Natural killer cell (primary cell): Measurements from ENCODE around the gene AKR7A3. TPM values are rescaled to one million over a fixed set of nuclear protein-coding genes. Genes with fewer than 3 reads are reported as not detected.

Experiments
- ATAC-seq, 3 donors: fragments of 150-1000 bp in 2 of 3; fragments of 200-7000 bp in 1 of 3; cut with Tn5 transposase; 1 replicate in 1 of 3; 2 replicates in 2 of 3; pipeline ENCODE4 v1.10.0; 2021; ENCODE audit warnings: mild to moderate bottlenecking in 2 of 3, moderate library complexity in 2 of 3
- DNase-seq, 2 donors: peaks; one replicate each; pipeline versions ENCODE4 v3.0.0 to v3.0.0-alpha.2; 2013 to 2021; ENCODE audit warnings: mixed read lengths in 1 of 2
- H3K27ac ChIP-seq: one replicate; pipeline ENCODE4 v1.5.1; 2013; ENCODE audit warnings: mild to moderate bottlenecking, low read length
- H3K27me3 ChIP-seq: one replicate; pipeline ENCODE4 v1.6.1; 2013; ENCODE audit warnings: low read length; ENCODE audit not compliant: control insufficient read depth, insufficient read depth
- H3K36me3 ChIP-seq: one replicate; pipeline ENCODE4 v1.6.1; 2013; ENCODE audit warnings: low read length; ENCODE audit not compliant: control insufficient read depth, insufficient read depth
- H3K4me1 ChIP-seq: one replicate; pipeline ENCODE4 v1.6.1; 2013; ENCODE audit warnings: low read length; ENCODE audit not compliant: control insufficient read depth, insufficient read depth
- H3K4me3 ChIP-seq: one replicate; pipeline ENCODE4 v1.5.1; 2013; ENCODE audit warnings: low read length
- H3K9me3 ChIP-seq: one replicate; pipeline ENCODE4 v1.6.1; 2013; ENCODE audit warnings: low read length; ENCODE audit not compliant: control insufficient read depth, insufficient read depth
- H3K27ac Mint-ChIP-seq, 2 donors: one replicate each; pipeline ENCODE4 v1.8.0; 2022; ENCODE audit warnings: mild to moderate bottlenecking in 2 of 2, mixed read lengths in 2 of 2, moderate library complexity in 1 of 2
- H3K27me3 Mint-ChIP-seq, 2 donors: one replicate each; pipeline ENCODE4 v1.8.0; 2022; ENCODE audit warnings: low read depth in 2 of 2, mixed read lengths in 2 of 2
- H3K36me3 Mint-ChIP-seq: one replicate; pipeline ENCODE4 v1.8.0; 2022; ENCODE audit warnings: mixed read lengths
- H3K4me1 Mint-ChIP-seq, 2 donors: one replicate each; pipeline ENCODE4 v1.8.0; 2022; ENCODE audit warnings: mixed read lengths in 2 of 2
- H3K4me3 Mint-ChIP-seq: one replicate; pipeline ENCODE4 v1.8.0; 2022; ENCODE audit warnings: mild to moderate bottlenecking, moderate library complexity, mixed read lengths
- H3K9me3 Mint-ChIP-seq, 2 donors: one replicate each; pipeline ENCODE4 v1.8.0; 2022; ENCODE audit warnings: mixed read lengths in 2 of 2
- CTCF ChIP-seq: fragments of 200-600 bp; IDR thresholded peaks from one replicate; pipeline ENCODE4 v1.8.0; 2022; ENCODE audit warnings: antibody characterized with exemption
- WGBS: methylation state at CpG from one replicate; pipeline ENCODE4 v1.1.7; 2013; ENCODE audit warnings: missing lambda C conversion rate; ENCODE audit not compliant: insufficient coverage; 5-methylcytosine and 5-hydroxymethylcytosine counted together
- intact Hi-C: fragments of 100-400 bp; cut with micrococcal nuclease; formaldehyde crosslinking; loops from one replicate; pipeline ENCODE4 v1.14.2; 2022
- total RNA-seq, 4 donors: library from RNA; stranded (reverse); fragments of 120-200 nt in 1 of 4; gene quantifications; one replicate each; pipeline versions ENCODE4 v1.2.3 to v1.2.4, GENCODE V29; 2013 to 2022

The AKR7A3 gene
- total RNA-seq, 3 donors from 2014 or later (not counting 1 experiment from before 2014, with no cell fraction given): 1.1 to 2.0 (median 1.5) TPM

DNA sequence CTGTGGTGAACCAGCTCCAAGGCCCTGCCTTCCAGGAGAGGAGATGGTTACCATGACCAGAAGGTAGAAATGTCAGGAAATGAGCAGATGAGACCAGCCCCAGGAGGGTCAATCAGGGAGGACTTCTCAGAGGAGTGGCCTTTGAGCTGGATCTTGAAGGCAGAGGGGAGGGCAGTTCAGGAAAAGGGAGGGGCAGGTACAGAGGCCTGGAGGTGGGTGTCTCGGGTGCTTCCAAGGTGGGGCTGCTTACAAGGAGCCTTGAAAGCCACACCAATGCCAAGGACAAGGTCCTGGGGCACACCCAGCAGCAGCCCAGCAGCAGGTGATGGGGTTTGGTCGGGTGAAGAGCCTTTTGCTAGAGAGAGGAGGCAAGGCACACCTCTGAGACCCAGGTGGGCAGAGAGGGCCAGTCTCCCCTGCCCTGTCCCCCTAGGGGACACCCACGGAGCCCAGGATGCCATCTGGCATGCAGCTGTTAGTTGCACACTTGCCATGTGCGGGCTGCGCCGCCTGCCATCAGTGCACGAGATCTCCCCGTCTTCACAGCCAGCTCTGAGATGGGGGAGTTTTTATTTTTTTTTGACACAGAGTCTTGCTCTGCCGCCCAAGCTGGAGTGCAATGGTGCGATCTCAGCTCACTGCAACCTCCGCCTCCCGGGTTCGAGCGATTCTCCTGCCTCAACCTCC lies 42.0 kb upstream of the AKR7A3 start:
- Histone ChIP-seq H3K27ac (no peak overlapping the region), H3K9me3 (no peaks in the 10 kb centered on the region), H3K36me3 (peaks cover 10% of the 10 kb centered on the region), H3K27me3 (no peaks in the 10 kb centered on the region), H3K4me3 (no peak overlapping the region), H3K4me1 (no peaks in the 10 kb centered on the region)
- WGBS: 87% methylated on average over 10 of the region's 14 CpGs
- no peaks in the 10 kb centered on the region for H3K9me3 Mint-ChIP-seq
- intact Hi-C loops: no loop called here
- H3K27ac Mint-ChIP-seq: no peak overlapping the region
- DNase-seq (no peak), ATAC-seq (no peak)
- peaks cover 0 to 5% of the 10 kb centered on the region in 2 donors for H3K4me1 Mint-ChIP-seq
- no peaks in the 10 kb centered on the region for H3K27me3 Mint-ChIP-seq
- H3K4me3 Mint-ChIP-seq: no peak overlapping the region
- TF ChIP-seq CTCF: no peak
- H3K36me3 Mint-ChIP-seq: no peaks in the 10 kb centered on the region

DNA sequence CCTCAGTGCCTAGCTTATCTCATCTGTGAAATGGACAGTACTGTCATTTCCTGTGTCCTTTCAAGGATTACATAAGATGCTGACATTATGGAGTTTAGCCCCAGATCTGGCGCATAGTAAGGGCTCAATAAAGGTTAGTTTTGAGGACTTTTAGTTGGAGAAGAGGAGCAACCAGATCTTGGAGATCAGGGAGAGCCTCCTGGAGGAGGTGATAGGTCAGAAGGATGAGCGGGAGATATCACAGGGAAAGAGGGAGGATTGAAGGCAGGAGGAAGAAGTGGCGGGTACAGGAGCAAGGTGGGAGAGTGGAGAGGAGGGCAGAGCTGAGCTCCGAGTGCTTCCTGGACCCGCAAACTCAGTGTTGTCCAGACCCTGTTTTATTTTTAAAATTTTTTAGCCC lies 41.0 kb upstream of the AKR7A3 start:
- Histone ChIP-seq H3K9me3 (no peaks in the 10 kb centered on the region), H3K4me1 (no peaks in the 10 kb centered on the region), H3K4me3 (no peak overlapping the region), H3K27me3 (no peaks in the 10 kb centered on the region), H3K36me3 (peaks cover 17% of the 10 kb centered on the region), H3K27ac (no peak overlapping the region)
- H3K4me1 Mint-ChIP-seq: peaks cover 0 to 5% of the 10 kb centered on the region in 2 donors
- no peaks in the 10 kb centered on the region for H3K36me3 Mint-ChIP-seq
- no peaks in the 10 kb centered on the region for H3K27me3 Mint-ChIP-seq
- ATAC-seq (no peak), DNase-seq (no peak)
- no peaks in the 10 kb centered on the region for H3K9me3 Mint-ChIP-seq
- no peak for TF ChIP-seq CTCF
- intact Hi-C loops: no loop called here
- 96% methylated on average over 4 of the region's 5 CpGs for whole genome bisulfite sequencing
- no peak overlapping the region for H3K4me3 Mint-ChIP-seq
- H3K27ac Mint-ChIP-seq: no peak overlapping the region

DNA sequence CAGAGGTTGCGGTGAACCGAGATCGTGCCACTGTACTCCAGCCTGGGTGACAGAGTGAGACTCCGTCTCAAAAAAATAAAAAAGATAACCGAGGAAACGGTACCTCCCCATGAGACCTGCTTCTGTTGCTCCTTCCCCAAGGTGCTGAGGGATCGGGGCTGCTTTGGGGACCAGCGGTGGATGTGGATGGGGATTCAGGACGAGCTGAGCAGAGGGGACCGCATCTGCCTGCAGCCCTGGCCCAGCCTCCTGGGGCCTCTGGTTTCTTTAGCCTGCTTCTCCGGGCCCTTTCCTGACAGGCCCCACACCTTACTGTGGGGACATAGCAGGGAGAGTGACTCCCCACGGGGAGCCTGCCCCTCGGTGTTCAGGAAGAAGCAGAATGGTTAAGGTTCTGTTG lies 40.6 kb upstream of the AKR7A3 start:
- no peak overlapping the region for H3K4me3 Mint-ChIP-seq
- peaks cover 0 to 5% of the 10 kb centered on the region in 2 donors for H3K4me1 Mint-ChIP-seq
- Histone ChIP-seq H3K27ac (no peak overlapping the region), H3K4me3 (no peak overlapping the region), H3K4me1 (no peaks in the 10 kb centered on the region), H3K36me3 (peaks cover 19% of the 10 kb centered on the region), H3K27me3 (no peaks in the 10 kb centered on the region), H3K9me3 (no peaks in the 10 kb centered on the region)
- H3K27ac Mint-ChIP-seq: no peak overlapping the region
- no peaks in the 10 kb centered on the region for H3K36me3 Mint-ChIP-seq
- H3K9me3 Mint-ChIP-seq: no peaks in the 10 kb centered on the region
- WGBS: 95% methylated on average over 13 of the region's 13 CpGs
- ATAC-seq: no peak
- H3K27me3 Mint-ChIP-seq: no peaks in the 10 kb centered on the region
- intact Hi-C loops: no loop called here
- DNase-seq: no peak
- no peak for TF ChIP-seq CTCF

DNA sequence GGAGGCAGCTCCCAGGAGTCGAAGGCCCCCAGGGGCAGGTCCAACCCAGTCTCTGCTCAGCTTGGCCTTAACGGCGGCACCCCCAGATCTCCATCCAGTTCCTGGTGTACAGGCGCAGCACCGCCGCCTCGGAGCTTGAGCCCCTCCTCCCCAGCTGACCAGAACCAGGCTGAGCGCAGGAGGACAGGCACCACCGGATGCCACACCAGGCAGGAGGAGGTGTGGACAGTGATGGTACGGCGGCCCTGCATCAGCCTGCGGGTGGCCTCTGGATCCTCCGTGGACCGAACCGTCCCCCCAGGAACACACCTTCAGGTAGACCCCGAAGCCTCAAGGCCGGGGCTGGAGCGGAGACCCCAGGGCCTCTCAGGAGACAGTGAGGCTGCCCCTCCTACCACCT lies 39.9 kb upstream of the AKR7A3 start:
- ATAC-seq: no peak
- WGBS: 97% methylated on average over 18 of the region's 18 CpGs
- no peaks in the 10 kb centered on the region for H3K36me3 Mint-ChIP-seq
- Histone ChIP-seq H3K27me3 (no peaks in the 10 kb centered on the region), H3K4me3 (no peak overlapping the region), H3K9me3 (no peaks in the 10 kb centered on the region), H3K27ac (no peak overlapping the region), H3K36me3 (peaks cover 21% of the 10 kb centered on the region), H3K4me1 (no peaks in the 10 kb centered on the region)
- H3K4me1 Mint-ChIP-seq: peaks cover 0 to 5% of the 10 kb centered on the region in 2 donors
- intact Hi-C loops: no loop called here
- no peaks in the 10 kb centered on the region for H3K9me3 Mint-ChIP-seq
- no peak overlapping the region for H3K27ac Mint-ChIP-seq
- no peak overlapping the region for H3K4me3 Mint-ChIP-seq
- H3K27me3 Mint-ChIP-seq: no peaks in the 10 kb centered on the region
- no peak for TF ChIP-seq CTCF
- no peak for DNase-seq
